GM23338 (cell line): ENCODE data around the gene TMEM143.

Experiments
- EZH2 ChIP-seq: fragments of 200-600 bp; sonication (generic); IDR thresholded peaks from one replicate; pipeline ENCODE4 v1.8.0; 2017; ENCODE audit warnings: antibody characterized with exemption, mild to moderate bottlenecking, low read depth; ENCODE audit not compliant: unreplicated experiment
- POLR2AphosphoS5 ChIP-seq: IDR thresholded peaks from 2 replicates; pipeline ENCODE4 v1.6.1; 2016; ENCODE audit warnings: antibody characterized with exemption, low read depth
- TF ChIP-seq, protein P1 (sequence below): IDR thresholded peaks from one replicate; pipeline ENCODE4 v1.6.1; 2018; ENCODE audit warnings: antibody characterized with exemption; ENCODE audit not compliant: unreplicated experiment
- TF ChIP-seq, protein P2 (sequence below), 2 experiments: fragments of 200-600 bp in 1 of 2; sonication (generic) in 1 of 2; conservative IDR thresholded peaks; 2 replicates each; pipeline versions ENCODE4 v1.5.1 to v1.6.1; 2016 to 2017; ENCODE audit warnings: antibody characterized with exemption in 2 of 2, low read depth in 2 of 2, mild to moderate bottlenecking in 2 of 2, moderate library complexity in 1 of 2

DNA sequence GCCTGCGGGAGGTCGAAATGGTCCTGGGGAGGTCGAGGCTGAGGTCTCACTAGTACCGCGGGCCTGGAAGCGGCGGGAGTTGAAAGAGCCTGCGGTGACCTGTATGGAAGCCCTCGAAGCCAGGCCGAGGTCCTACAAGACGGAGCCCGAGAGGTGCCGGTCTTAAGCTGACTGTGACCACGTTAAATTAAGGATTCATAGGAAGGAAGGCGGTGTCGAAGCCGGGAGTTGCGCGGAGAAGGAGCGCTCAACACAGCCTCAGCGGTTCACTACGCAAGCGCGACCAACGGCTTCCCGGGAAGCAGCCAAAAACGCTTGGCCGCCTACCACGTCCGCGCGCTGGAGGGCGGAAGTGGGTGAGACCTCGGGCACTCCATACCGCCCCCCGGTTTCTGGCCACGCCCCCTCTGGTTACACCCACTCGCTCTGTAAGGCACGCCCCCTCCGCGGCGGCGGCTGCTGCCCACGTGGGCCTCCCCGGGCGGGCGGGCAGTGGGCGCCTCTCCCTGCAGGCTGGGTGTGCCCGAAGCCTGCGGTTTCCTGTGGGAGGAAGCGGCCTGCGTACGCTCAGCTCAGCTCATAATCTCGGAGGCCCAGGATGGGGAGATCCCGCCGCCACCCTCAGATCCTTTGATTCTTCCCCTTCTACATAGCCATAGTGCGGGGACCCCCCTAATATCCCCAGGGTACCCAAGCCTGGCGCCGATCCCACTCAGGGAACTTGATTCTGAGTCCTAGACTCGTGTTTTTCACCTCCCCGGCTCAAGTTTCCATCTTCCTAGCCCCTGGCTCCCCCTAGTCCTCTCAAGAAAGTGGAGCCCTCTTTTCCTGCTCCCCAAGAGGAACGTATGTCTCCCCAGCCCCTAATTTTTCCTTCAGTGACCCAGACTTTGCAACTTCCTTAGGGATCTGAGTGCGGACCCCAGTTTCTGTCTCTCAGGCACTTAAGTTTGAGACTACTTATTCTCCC lies 41.8 kb downstream of the TMEM143 start:
- TF ChIP-seq POLR2AphosphoS5: peak; percentile 87
- TF ChIP-seq EZH2: no peak
- TF ChIP-seq, protein P1, sequence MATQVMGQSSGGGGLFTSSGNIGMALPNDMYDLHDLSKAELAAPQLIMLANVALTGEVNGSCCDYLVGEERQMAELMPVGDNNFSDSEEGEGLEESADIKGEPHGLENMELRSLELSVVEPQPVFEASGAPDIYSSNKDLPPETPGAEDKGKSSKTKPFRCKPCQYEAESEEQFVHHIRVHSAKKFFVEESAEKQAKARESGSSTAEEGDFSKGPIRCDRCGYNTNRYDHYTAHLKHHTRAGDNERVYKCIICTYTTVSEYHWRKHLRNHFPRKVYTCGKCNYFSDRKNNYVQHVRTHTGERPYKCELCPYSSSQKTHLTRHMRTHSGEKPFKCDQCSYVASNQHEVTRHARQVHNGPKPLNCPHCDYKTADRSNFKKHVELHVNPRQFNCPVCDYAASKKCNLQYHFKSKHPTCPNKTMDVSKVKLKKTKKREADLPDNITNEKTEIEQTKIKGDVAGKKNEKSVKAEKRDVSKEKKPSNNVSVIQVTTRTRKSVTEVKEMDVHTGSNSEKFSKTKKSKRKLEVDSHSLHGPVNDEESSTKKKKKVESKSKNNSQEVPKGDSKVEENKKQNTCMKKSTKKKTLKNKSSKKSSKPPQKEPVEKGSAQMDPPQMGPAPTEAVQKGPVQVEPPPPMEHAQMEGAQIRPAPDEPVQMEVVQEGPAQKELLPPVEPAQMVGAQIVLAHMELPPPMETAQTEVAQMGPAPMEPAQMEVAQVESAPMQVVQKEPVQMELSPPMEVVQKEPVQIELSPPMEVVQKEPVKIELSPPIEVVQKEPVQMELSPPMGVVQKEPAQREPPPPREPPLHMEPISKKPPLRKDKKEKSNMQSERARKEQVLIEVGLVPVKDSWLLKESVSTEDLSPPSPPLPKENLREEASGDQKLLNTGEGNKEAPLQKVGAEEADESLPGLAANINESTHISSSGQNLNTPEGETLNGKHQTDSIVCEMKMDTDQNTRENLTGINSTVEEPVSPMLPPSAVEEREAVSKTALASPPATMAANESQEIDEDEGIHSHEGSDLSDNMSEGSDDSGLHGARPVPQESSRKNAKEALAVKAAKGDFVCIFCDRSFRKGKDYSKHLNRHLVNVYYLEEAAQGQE: no peak
- TF ChIP-seq, protein P2, sequence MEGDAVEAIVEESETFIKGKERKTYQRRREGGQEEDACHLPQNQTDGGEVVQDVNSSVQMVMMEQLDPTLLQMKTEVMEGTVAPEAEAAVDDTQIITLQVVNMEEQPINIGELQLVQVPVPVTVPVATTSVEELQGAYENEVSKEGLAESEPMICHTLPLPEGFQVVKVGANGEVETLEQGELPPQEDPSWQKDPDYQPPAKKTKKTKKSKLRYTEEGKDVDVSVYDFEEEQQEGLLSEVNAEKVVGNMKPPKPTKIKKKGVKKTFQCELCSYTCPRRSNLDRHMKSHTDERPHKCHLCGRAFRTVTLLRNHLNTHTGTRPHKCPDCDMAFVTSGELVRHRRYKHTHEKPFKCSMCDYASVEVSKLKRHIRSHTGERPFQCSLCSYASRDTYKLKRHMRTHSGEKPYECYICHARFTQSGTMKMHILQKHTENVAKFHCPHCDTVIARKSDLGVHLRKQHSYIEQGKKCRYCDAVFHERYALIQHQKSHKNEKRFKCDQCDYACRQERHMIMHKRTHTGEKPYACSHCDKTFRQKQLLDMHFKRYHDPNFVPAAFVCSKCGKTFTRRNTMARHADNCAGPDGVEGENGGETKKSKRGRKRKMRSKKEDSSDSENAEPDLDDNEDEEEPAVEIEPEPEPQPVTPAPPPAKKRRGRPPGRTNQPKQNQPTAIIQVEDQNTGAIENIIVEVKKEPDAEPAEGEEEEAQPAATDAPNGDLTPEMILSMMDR (conservative IDR thresholded peaks at IDR 0.05; ENCODE audit: low read depth in 2 of 2): peak in 1 of 2 experiments; percentile 9; a peak in 2 of 4 replicates
